ENCODE data around the gene NTRK1.

DNA sequence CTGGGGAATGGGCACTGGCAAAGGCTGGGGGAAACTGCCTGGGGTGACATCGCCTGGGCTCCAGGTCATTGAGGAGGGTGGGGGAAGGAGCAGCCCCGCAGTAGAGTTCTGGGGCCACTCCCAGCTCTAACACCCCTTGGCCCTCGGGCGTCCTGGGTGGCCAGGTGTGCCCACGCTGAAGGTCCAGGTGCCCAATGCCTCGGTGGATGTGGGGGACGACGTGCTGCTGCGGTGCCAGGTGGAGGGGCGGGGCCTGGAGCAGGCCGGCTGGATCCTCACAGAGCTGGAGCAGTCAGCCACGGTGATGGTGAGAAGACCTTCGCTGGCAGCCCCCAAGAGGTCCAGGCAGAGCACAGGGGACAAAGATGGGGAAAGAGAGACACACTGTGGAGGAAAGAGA lies 7.7 kb downstream of the NTRK1 start:
- no peak for TF ChIP-seq SMAD1 (CRISPR knock-in tag; IDR thresholded peaks at IDR 0.05; ENCODE audit: borderline replicate concordance, low read depth)
- TF ChIP-seq, protein P1, sequence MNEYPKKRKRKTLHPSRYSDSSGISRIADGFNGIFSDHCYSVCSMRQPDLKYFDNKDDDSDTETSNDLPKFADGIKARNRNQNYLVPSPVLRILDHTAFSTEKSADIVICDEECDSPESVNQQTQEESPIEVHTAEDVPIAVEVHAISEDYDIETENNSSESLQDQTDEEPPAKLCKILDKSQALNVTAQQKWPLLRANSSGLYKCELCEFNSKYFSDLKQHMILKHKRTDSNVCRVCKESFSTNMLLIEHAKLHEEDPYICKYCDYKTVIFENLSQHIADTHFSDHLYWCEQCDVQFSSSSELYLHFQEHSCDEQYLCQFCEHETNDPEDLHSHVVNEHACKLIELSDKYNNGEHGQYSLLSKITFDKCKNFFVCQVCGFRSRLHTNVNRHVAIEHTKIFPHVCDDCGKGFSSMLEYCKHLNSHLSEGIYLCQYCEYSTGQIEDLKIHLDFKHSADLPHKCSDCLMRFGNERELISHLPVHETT (CRISPR knock-in tag; conservative IDR thresholded peaks at IDR 0.05): no peak

Data from HepG2 (cell line).